ENCODE measurements around the gene SRGAP2B.
"Not testable (repeated sequence)": the region's sequence is repeated elsewhere in the genome, so short reads cannot be mapped to it uniquely, and the experiment has no call there.

SRGAP2B gene

GRCh38 chr1:144992915-144993314, 102.2 kb downstream of the SRGAP2B start:
- DNase-seq: not testable (repeated sequence)

- not testable (repeated sequence) for DNase-seq
Observed at GRCh38 chr1:144990611-144991010, 104.5 kb downstream of the SRGAP2B start.

- DNase-seq: not testable (repeated sequence)
Observed at GRCh38 chr1:144987131-144987530, 108.0 kb downstream of the SRGAP2B start.

- not testable (repeated sequence) for DNase-seq
Observed at GRCh38 chr1:144986171-144986860, 108.8 kb downstream of the SRGAP2B start.

GRCh38 chr1:144985550-144986170, 109.5 kb downstream of the SRGAP2B start:
- DNase-seq: not testable (repeated sequence)

GRCh38 chr1:144982802-144983525, 112.2 kb downstream of the SRGAP2B start:
- DNase-seq: not testable (repeated sequence)

GRCh38 chr1:144981157-144981556, 114.0 kb downstream of the SRGAP2B start:
- DNase-seq: not testable (repeated sequence)

- DNase-seq: not testable (repeated sequence)
Observed at GRCh38 chr1:144979960-144980595, 115.0 kb downstream of the SRGAP2B start.

- not testable (repeated sequence) for DNase-seq
Observed at GRCh38 chr1:144977856-144978255, 117.3 kb downstream of the SRGAP2B start.

GRCh38 chr1:144971936-144972335, 123.2 kb downstream of the SRGAP2B start:
- DNase-seq: not testable (repeated sequence)

- not testable (repeated sequence) for DNase-seq
Observed at GRCh38 chr1:144966488-144966887, 128.6 kb downstream of the SRGAP2B start.

- DNase-seq: not testable (repeated sequence)
Observed at GRCh38 chr1:144964765-144965164, 130.4 kb downstream of the SRGAP2B start.

GRCh38 chr1:144964186-144964585, 130.9 kb downstream of the SRGAP2B start:
- DNase-seq: not testable (repeated sequence)

- DNase-seq: not testable (repeated sequence)
Observed at GRCh38 chr1:144963571-144963970, 131.6 kb downstream of the SRGAP2B start.

GRCh38 chr1:144961604-144962583, 133.2 kb downstream of the SRGAP2B start:
- DNase-seq: not testable (repeated sequence)

GRCh38 chr1:144960929-144961488, 134.1 kb downstream of the SRGAP2B start:
- DNase-seq: not testable (repeated sequence)

- DNase-seq: not testable (repeated sequence)
Observed at GRCh38 chr1:144948390-144948789, 146.7 kb downstream of the SRGAP2B start.

GRCh38 chr1:144947495-144947894, 147.6 kb downstream of the SRGAP2B start:
- not testable (repeated sequence) for DNase-seq

GRCh38 chr1:144946525-144947480, 148.3 kb downstream of the SRGAP2B start:
- not testable (repeated sequence) for DNase-seq

GRCh38 chr1:144941710-144942109, 153.4 kb downstream of the SRGAP2B start:
- DNase-seq: not testable (repeated sequence)

All from stimulated activated CD4-positive, alpha-beta T cell treated with anti-CD3 and anti-CD28 coated beads, Interleukin-2, amount 100 ng/mL, for 24 hours (primary cell).